K562 (cell line): Measurements from ENCODE around the gene TM9SF4.

Experiments used
- CEBPB ChIP-seq: fragments of 450-650 bp; IDR thresholded peaks from 2 replicates; pipeline ENCODE4 v1.6.1; 2016; ENCODE audit warnings: missing genetic modification characterization, missing compliant biosample characterization
- KLF1 ChIP-seq: fragments of 450-650 bp; IDR thresholded peaks from 2 replicates; pipeline ENCODE4 v1.6.1; 2016; ENCODE audit warnings: missing genetic modification characterization, missing compliant biosample characterization
- NFATC3 ChIP-seq: fragments of 450-650 bp; IDR thresholded peaks from 2 replicates; pipeline ENCODE4 v1.6.1; 2017; ENCODE audit warnings: mild to moderate bottlenecking
- NFE2L1 ChIP-seq: fragments of 450-650 bp; IDR thresholded peaks from 2 replicates; pipeline ENCODE4 v1.6.1; 2016; ENCODE audit warnings: missing genetic modification characterization, low read depth, mild to moderate bottlenecking, missing compliant biosample characterization, moderate library complexity, borderline replicate concordance
- POLR2A ChIP-seq: fragments of 450-650 bp; conservative IDR thresholded peaks from 2 replicates; pipeline ENCODE4 v1.6.1; 2016
- POLR2AphosphoS2 ChIP-seq: IDR thresholded peaks from 2 replicates; pipeline ENCODE4 v1.6.1; 2012; ENCODE audit warnings: low read length, improper control_type of control experiment
- POLR3G ChIP-seq: IDR thresholded peaks from 2 replicates; pipeline ENCODE4 v1.6.1; 2011; ENCODE audit not compliant: insufficient read length, insufficient replicate concordance; ENCODE audit errors: extremely low read depth
- RAD21 ChIP-seq, 2 experiments: fragments of 250-450 bp in 1 of 2; fragments of 450-650 bp in 1 of 2; sonication (Bioruptor Pico) in 1 of 2; formaldehyde crosslinking in 1 of 2; IDR thresholded peaks in 1 of 2; conservative IDR thresholded peaks in 1 of 2; 2 replicates each; pipeline versions ENCODE4 v1.4.0 to v1.8.0; 2020 to 2022; ENCODE audit warnings: mild to moderate bottlenecking in 2 of 2, moderate library complexity in 1 of 2
- SMC3 ChIP-seq: conservative IDR thresholded peaks from 2 replicates; pipeline ENCODE4 v1.6.1; 2011; ENCODE audit warnings: low read depth, low read length, improper control_type of control experiment; ENCODE audit not compliant: insufficient read depth
- SREBF2 ChIP-seq: sonication (generic); formaldehyde crosslinking; IDR thresholded peaks from 2 replicates; pipeline ENCODE4 v1.4.0; 2020; ENCODE audit warnings: mild to moderate bottlenecking, missing genetic modification reagents
- ZNF239 ChIP-seq: fragments of 250-450 bp; sonication (Bioruptor Pico); IDR thresholded peaks from 2 replicates; pipeline ENCODE4 v1.4.0; 2020; ENCODE audit warnings: mild to moderate bottlenecking
- ZSCAN29 ChIP-seq: fragments of 450-650 bp; IDR thresholded peaks from 2 replicates; pipeline ENCODE4 v1.6.1; 2017
- ZZZ3 ChIP-seq: fragments of 450-650 bp; IDR thresholded peaks from 2 replicates; pipeline ENCODE4 v1.6.1; 2016; ENCODE audit warnings: antibody characterized with exemption, mild to moderate bottlenecking, moderate library complexity

GRCh38 chr20:32128167-32128566 is 18.7 kb downstream of the TM9SF4 start:
- TF ChIP-seq POLR2AphosphoS2 (no peak), ZSCAN29 (no peak), SMC3 (no peak), POLR3G (no peak), CEBPB (no peak), NFE2L1 (tag) (no peak), POLR2A (no peak), NFATC3 (no peak), ZNF239 (CRISPR knock-in tag) (no peak), SREBF2 (CRISPR knock-in tag) (no peak), KLF1 (tag) (no peak), ZZZ3 (no peak), RAD21 (CRISPR knock-in tag; conservative IDR thresholded peaks at IDR 0.05 in 1 of 2, IDR thresholded peaks at IDR 0.05 in 1 of 2) (no peak)
